GM21786 (cell line): Measurements from ENCODE around the gene TBL1XR1.

Experiments used
- ATAC-seq: cut with Tn5 transposase; IDR thresholded peaks from one replicate; pipeline ENCODE4 v1.9.1; 2021; ENCODE audit not compliant: unreplicated experiment

The TBL1XR1 gene

DNA sequence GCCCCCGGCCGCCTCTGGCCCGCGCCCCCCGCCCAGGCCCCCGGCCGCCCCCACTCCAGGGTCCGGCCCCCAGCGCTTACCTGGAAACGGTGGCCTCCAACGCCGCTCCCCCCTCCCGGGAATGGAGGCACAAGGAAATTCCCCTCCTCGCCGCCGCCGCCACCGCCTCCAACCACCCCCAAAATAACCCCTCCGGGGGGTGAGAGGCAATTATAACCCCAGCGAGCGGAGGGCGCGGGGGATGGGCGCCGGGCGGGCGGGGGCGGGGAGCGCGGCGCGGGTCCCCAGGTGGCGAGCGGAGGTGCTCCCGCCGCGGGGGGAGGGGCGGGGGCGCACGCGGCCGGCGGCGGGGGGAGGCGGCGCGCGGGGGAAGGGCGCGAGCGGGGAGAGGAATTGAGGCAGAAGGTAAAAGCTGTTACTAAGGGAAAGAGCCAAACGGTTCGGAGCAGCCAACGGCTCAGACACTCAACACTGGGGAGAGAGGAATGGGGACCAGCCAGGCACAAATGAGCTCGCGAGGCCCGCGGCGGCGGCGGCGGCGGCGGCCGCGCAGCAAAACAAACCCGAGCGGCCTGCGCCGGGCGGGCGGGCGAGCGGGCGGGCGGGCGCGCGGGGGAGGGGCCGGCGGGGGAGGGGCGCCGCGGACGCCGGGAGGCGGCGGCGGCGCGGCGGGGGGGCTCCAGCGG, at the start of gene TBL1XR1:
TSS of gene TBL1XR1 (minus strand) at position 442 of the 686 bp plus-strand sequence. CDS start 132,505 bp downstream, outside the sequence.
- peak; percentile 37 for ATAC-seq

DNA sequence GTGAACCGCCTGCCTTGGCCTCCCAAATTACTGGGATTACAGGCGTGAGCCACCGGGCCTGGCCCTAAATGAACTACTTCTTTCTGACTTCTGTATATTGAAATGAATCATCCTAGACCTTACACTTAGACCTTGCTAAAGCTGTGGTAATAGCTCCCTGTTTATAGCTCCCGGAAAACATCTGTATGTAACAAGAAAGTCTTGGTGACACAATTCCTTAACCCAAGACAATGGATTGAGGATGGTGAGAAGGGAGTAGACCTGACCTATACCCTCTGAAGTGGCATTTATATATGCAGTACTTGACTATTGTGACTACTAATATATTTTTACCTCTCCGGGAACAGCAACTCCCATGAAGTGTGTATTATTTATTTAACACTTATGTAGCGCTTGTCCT, 48.0 kb upstream of the TBL1XR1 start:
- ATAC-seq, result no peak

DNA sequence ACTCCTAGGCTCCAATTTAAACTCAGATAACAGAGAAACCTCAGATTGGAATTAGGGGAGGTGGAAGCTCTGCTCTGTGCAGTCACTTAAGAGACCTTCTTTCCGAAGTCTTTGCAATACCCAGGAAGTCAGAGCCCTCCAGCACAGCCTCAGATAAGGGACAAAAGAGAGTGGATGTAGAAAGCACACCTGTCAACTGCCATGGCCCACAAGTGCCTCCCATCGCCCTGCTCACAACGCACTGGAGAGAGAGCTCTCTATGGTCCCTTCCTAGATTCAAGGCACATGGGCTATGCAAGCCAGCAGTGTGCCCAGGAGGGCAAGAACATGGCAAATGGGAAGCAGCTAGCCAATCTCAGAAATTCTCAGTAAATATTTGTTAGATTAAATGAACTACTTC, 47.3 kb upstream of the TBL1XR1 start:
- no peak for ATAC-seq

DNA sequence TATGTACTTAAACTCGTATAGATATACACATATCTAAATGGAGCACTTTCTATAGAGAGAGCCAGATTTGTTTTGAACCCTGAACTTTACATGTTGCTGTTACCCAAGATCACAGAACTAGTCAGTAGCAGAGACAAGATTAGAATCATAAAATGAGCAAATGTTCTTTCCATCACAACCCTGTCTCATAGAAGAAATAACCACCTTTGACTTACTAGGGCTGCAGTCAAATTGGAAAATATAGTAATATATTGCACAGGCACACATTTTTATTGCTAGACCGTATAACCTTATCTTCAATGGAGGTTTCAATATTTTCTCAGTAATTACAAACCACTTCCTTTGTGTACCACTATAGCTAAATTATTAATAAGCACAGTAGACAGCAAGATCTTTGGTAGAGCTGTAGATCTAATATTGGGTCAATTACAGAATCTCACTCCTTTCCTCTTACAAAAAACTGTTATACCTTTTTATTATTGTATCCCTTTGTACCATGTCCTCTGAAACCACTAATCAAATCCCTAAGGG, 41.5 kb upstream of the TBL1XR1 start:
- no peak for ATAC-seq

DNA sequence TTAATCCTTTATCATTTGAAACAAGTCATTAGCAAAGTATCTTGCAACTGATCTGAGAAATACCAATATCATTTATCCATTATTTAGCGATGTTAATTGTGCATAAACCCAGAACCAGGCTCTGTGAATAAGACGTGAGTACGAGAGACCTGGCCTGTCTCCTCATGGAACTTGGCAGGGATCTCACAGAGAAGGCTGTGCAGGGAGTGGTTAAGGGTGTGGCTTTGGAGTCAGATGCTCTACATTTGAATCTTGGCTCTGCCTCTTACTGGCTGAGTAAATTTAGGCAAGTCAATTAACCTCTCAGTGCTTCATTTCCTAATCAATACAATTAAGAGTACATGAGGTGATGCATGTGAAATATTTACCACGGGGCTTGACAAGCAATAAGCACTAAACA, 39.9 kb upstream of the TBL1XR1 start:
- no peak for ATAC-seq

DNA sequence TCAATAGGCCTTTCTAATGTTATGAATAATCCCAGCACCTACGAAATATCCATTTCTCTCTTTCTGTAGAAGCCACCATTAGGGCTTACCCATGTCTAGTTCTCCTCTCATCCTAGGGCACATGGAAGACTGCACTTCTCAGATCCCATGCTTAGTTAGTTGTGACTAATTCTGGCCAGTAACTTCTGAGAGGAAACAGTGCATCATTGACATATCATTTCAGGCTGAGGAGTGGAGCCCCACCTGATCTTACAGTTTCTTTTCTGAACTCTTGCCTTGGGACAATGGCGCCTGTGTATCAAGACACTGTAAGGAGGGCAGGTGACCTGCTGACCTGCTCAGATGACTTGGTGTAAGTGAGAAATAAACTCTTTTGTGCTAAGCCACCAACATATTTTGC, 39.4 kb upstream of the TBL1XR1 start:
- no peak for ATAC-seq

DNA sequence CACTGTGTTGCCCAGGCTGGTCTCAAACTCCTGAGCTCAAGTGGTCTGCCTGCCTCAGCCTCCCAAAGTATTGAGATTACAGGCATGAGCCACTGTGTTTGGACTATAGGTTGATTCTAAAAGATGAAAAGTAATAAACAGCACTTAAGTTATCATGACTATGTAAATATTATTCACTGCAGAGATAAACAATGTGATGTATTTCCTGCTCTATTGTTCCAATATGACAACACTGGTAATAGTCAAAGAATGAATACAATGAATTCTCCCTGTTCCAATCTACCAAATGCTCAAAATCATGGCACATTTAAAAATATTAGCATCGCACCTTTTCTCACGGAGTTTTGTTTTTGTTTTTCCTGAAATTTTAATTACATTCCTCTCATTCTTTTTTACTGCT, 36.8 kb upstream of the TBL1XR1 start:
- no peak for ATAC-seq

DNA sequence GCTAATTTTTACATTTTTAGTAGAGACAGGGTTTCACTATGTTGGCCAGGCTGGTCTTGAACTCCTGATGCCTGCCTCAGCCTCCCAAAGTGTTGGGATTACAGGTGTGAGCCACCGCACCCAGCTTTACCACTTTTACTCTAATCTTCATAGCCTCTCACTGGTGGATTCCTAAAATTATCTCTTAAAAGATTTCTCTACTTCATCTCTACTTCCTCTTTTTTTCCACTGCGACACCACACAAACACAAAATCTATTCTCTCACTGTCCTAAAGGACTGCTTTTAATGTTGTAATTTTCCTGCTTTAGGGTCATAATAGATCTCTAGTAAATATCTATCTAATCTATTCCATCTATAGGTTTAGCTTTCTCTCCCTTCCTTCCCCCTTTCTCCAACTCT, 34.0 kb upstream of the TBL1XR1 start:
- no peak for ATAC-seq

DNA sequence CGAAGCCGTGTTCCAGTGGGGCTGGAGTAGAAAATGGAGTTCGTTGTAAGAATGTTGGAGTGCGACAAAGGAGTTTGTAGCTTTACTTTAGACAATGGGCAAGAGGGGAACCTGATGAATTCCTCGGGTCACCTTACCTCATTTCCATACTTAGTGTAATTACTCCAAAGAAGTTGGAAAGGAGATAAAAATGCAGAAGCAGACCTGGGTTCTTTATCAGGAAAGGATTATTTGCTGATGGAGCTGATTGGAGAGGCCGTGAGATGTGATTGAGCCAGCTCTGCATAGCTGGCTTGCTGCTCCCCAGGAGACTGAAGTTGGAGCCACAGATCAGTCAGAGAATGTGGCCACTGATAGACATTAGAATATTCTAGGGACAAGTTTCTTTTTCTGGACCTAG, 33.4 kb upstream of the TBL1XR1 start:
- ATAC-seq, result no peak

DNA sequence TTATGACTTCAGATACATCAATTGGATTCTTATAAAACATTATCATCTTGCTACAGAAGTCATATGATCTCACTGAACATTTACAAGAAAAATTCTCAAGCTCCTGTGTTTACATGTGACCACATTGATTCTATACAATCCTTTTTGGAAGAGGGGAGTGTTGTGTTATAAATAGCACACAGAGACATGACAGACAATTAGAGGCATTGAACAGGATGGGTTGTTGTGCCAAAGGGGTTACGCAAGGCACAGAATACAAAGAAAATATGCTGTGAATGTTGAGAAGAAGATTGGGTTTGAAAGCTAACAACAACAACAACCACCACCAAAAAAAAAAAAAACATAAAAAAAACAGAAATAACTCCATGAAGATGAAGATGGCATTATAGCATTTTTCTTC, 32.5 kb upstream of the TBL1XR1 start:
- ATAC-seq, result no peak

DNA sequence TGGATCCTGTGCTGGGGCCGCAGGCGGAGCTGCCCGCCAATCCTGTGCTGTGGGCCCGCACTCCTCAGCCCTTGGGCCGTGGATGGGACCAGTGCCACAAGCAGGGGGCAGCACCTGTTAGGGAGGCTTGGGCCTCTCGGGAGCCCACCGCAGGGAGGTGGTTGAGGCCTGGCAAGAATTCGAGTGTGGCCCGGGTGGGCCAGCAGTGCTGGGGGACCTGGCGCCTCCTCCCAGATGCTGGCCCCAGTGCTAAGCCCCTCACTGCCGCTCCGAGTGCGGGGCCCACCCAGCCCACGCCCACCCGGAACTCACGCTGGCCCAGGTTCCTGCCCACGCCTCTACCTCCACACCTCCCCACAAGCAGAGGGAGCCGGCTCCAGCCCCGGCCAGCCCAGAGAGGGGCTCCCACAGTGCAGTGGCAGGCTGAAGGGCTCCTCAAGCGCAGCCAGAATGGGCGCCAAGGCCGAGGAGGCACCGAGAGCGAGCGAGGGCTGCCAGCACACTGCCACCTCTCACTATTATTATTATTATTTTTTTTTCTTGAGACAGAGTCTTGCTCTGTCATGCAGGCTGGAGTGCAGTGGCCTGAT, 31.4 kb upstream of the TBL1XR1 start:
- ATAC-seq, result no peak

DNA sequence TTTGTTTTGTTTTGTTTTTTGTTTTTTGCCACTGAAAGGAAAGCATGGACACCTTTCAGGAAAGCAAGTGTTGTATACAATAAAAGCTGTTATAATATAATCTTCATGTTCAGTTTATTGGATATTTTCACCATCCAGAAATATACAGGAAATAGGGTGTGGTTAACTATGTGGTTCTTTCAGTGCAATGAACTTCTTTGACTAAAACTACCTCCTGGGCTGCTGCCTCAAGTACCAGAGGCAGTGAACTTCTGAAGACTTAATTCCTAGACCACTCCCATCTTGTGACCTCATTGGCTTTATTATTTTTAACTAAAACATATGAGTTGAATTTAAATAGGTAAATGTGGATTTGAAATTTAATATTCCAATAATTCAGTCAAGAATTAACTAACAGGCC, 27.1 kb upstream of the TBL1XR1 start:
- no peak for ATAC-seq

DNA sequence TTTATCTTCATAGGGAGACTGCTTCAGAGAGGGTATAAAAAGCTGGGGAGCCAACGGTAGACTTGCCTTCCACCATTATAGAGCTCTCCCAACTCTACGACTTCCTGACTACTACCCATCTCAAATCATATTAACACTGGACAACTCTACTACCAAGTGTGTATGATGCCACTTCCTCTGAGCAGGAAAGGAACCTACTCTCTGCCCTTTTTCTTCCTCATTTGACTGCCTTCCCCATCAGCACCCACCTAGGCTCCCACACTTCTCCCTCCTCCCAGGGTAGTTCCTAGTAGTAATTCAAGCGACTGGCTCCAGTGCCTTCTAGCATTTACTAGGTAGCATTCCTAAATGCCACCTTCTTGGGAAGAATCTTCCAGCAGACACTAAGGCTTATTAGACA, 24.5 kb upstream of the TBL1XR1 start:
- ATAC-seq, result no peak

DNA sequence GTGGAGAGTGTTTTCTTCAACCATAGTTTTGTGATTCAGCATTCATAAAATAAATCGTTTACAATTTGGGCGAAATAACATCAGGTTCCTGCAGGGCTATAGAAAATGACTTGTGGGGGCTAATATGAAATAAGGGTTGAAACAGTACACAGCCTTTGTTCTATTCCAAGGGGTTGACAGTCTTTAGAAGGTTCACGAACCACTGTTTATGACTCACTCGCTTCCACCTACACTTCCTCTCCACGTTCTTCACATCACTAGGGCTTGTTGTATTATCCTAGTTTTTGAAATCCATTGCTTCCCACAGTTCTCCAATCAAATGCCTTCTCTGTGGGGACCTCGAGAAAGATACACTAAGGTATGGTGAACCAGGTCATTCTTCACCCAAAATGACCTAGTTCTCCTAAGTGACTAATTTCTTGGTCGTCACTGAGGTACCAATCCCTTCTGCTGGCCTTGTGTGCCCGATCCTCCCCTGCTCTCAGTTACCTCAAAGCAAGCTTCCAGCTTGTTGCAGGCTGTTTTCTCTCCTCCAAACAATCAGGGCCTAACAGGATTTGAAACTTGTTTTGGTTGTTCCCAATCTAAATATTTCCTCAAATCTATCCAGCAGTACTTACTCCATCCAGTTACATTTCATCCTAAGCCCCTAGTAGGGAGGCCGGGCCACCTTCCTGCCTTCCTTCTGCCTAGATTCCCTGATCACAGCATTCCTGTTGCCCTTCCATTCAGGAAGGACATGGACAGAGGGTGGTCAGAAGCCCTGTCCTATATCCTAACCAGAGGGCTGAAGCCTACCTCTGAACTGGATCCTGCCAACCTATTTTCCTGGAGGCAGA, 23.1 kb upstream of the TBL1XR1 start:
- ATAC-seq, result no peak

DNA sequence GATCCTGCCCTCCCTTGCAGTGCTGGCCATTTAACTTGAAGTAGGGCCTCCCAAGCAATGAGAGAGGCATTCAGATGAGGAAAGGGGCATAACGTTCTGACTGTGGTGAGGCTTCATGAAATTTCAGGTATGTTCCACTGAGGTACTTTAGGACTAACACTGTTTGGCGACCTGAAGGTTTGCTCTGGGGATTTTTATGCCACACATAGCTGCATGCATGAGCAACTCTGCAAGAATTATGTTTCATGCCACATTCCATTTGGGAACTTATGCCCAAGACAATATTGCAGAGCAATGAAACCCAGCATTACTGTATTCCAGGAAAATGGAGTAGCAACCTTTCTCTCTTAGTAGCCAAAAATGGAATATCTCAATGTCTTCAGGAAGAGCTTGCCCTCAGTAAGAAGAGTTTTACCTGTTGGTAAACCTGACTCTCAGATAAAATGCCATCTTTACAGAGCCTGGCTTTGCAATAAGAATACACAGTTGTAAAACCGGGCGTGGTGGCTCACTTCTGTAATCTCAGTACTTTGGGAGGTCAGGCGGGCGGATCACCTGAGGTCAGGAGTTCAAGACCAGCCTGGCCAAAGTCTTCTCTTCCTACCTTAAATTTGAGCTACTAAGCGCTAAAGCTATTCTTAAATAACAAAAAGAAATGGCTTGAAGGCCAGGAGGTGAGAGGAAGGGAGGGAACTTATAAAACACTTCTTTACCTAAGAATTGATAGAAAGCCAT, 16.7 kb upstream of the TBL1XR1 start:
- ATAC-seq, result no peak

DNA sequence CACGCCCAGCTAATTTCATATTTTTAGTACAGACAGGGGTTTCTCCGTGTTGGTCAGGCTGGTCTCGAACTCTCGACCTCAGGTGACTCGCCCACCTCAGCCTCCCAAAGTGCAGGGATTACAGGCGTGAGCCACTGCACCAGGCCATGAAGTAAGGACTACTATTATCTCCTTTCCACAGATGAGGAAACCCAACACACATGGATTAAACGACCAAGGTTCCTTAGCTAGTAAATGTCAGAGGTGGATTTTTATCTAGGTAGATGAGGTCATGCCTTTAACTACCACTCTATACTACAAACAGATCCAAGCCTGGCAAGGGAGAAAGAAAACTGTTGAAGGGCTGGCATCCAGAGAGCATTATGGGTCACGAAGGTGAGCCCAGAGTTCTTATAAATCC, 15.5 kb upstream of the TBL1XR1 start:
- ATAC-seq, result no peak

DNA sequence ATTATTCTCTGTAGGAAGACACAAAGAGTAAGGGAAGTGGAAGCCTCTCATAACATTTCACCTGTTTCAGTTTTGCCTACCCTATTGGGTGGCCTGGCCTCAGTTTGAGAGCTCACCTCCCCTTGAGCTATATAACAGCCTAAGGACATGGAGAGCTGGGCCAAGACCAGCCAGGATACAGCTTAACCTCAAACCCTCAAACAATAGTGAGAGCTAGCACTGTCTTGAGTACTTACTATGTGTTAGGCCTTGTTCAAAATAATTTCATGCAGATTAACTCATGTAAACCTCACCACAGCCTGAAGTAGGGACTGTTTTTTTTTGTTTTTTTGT, 15.0 kb upstream of the TBL1XR1 start:
- ATAC-seq, result no peak

DNA sequence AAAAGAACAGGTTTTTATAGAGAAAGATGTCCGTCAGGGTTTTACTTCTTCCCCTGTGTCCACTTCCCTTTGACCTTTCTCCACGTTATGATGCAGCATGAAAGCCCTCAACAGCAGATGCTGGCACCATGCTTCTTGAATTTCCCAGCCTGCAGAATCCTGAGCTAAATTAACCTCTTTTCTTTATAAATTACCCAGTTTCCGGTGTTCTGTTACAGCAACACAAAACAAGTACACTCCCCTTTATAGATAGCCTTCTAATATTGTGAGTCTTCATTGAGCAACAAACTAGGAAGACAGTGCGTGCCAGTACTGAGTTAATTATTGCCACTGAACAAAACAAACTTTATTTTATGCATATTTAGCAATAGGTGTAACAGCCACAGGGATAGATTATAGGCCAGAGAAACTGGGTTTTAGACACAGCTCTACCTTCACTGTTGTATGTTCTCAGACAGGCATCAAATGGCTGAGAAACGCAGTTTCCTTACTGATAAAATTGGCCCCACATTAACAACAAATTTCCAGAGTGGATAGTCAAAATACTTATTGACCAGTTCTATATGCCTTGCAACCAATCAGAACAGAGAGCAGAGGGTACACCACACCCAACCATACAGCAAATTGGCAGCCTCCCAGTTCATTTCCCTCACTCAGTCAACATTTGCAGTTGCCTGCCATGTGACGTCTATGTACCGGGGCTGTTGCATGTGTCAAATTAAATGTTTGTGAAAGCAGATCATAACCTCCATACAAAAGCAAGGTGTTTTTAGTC, 14.4 kb upstream of the TBL1XR1 start:
- no peak for ATAC-seq

DNA sequence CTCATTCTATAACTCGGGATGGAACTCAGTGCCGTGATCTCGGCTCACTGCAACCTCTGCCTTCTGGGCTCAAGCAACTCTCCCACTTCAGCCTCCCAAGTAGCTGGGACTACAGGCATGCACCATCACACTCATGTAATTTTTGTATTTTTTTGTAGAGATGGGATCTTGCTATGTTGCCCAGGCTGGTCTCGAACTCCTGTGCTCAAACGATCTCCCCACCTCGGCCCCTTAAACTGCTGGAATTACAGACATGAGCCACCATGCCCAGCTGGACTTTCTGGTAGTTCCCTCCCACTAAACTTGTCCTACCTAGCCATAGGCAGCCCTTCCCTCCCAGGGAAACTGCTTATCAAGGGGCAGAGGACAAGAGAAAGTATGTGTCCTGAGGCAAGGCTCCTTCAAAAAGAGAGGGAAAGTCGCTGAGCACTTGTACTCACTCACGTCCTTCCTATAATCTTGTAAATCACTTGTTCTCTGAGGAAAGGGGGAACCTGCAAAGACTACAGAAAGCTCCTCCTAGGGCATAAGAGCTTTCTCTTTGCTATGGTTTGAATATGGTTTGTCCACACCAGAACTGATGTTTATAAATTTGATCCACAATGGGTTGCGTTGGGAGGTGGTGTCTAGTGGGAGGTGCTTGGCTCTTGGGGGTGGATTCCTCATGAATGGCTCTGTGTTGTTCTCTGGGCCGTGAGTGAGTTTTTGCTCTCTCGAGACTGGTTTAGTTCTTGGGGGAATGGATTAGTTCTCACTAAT, 13.6 kb upstream of the TBL1XR1 start:
- ATAC-seq, result no peak

DNA sequence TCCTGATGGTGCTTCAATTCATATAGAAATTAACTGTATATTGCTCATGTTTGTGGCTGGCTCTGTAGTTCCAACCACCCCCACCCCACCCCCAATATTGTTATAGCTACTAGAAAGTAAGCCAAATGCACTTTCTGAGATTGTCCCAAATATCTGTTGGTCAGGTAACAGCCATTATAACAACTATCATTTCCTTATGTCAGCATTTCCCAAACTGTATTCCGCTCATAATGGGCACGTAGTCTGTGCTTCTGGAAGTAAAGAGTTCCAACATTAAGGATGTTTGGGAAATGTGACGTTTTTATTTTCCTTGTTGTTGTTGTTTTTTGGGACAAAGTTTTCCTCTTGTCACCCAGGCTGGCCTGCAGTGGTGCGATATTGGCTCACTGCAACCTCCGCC, 12.2 kb upstream of the TBL1XR1 start:
- ATAC-seq, result no peak
